Hematopoietic multipotent progenitor cell (in vitro differentiated cells): ENCODE results near the gene HAPLN1. TPM values are rescaled to one million over a fixed set of nuclear protein-coding genes. Genes with fewer than 3 reads are reported as not detected.

Experiments used
- DNase-seq, 3 donors: peaks; one replicate each; pipeline ENCODE4 v3.0.0-alpha.2; 2011 to 2015; ENCODE audit warnings: low read depth in 2 of 3, low spot score in 2 of 3
- small RNA-seq: library from RNA; depleted of rRNA; stranded (forward); fragments of <200 nt; gene quantifications from one replicate; pipeline ENCODE3, GENCODE V24; 2012
- total RNA-seq: library from RNA; depleted of rRNA; stranded (reverse); fragments of >200 nt; gene quantifications from one replicate; pipeline ENCODE4 v1.2.3, GENCODE V29; 2012

Gene HAPLN1
- total RNA-seq, 1 donor, result not detected

DNA sequence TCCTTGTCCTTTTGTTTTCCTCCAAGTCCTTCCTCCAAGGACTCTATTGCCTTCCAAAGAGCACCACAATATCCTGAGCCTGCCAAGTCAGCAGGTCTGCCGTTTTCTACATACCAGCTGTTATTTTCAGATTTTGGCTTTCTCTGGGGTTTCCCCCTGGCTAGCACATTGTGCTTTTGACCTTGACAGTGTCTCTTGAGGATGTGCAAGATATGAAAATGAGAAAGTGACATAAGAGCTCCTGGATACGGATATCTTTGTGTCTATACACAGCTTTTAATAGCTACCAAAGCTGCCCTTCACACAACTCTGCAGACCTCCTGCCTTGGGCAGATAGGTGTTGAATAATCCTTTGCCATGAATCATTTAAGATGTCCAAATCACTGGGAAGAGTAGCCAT, 67.0 kb downstream of the HAPLN1 start:
- DNase-seq, result no peak

DNA sequence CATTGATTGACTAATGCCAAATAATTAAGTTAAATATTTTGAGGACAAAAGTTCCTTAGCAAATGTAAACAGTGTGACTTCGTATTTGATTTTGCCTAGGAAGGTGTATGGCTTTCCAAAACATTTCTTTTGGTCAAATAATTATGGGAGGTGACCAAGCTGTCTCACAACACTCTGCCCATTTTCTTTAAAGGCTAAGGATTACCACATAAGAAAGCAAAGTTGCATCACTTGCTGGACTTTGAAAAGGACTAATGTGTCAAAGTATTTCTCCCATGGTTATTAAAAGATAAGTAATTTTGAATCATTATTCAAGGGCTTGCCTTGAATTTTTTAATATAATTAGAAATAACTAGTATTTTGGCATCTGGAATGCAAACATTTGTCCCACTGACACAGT, 74.7 kb downstream of the HAPLN1 start:
- DNase-seq, result no peak

DNA sequence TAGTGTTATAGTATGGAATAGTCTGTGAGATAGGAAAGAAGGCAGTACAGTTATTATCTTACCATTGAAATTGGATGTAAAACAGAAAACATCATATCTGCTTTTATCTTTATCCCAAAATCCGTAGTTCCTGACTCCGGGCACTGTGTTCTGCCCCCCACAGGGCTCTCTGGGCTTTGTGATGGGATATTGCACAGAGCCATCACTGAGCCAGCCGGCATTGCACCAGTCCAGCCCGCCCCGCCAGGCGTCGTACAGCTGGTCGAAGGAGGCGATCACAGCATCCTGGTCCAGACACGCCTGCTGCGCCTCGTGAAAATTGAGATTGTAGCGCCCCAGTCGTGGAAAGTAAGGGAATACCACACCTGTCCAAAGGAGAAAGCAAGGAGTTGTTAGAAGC, 76.4 kb downstream of the HAPLN1 start:
- no peak for DNase-seq

DNA sequence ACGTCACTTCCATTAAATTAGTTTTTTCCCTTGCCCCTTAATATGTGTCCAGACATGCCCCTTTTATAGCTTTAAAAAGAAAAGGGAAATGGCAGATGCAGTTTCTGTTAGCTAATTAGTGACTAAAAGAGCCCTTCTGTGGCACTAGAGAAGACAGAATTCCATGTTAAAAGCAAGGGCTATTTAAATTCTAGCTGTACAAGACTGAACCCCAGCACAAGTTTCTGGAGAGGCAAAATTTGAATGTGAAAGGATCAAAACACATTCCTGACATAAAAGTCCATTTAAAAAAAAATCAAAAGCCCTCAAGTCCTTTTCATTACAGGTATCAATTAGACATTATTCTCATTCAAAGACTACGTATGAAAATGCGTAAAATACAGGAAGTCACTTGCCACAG, 78.7 kb downstream of the HAPLN1 start:
- DNase-seq, result no peak

DNA sequence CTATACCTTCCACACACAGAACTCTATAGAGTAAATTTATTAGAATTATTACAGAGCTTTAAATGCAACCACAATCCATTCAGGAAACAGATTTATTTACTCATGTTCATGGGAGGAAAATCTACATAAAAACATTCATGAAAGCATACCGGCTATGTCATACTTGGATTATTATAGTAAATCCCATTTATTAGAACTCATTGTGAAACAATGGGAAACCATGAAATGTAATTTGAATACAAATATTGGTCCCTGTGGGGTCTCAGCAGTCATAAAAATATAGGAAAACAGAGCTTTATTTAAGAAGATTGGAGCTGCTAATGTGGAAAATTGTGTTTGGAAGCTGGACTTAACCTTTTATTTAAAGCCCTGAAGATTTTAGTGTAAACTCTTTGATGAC, 80.7 kb downstream of the HAPLN1 start:
- no peak for DNase-seq

DNA sequence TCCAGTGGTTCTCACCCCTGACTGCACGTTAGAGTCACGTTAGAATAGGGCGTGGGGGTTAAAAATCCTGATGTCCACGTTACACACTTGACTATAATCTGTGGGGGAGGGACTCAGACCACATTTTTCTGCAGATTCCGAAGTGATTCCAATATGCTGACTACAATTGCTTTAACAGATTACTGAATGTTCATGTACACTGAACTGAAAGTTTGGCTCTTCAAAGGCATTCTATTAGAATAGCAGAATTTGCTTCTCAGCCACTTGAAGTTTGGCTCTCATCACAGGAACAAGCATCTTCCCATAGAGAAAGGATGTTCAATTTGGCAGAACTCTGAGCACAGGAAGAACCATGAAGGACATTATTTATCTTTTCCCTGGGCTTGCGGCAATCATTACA, 84.5 kb downstream of the HAPLN1 start:
- no peak for DNase-seq

DNA sequence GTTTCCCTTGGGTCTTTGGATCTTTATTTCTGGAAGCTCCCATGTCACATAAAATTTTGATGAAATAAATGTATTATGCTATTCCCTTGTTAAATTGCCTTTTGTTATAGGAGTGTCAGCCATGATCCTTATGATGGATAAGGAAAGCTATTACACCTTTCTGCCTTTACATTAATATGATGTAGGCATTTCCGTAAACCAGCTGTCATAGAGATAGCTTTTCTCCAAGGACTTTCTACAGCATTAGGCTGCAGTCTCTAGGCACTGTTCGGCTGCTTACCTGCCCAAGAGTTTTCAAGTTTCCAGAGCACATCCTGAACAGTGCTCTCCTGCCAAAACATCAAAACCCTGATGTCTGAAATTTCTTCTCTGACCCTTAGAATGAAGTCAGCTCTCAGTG, 87.4 kb downstream of the HAPLN1 start:
- DNase-seq, result no peak

DNA sequence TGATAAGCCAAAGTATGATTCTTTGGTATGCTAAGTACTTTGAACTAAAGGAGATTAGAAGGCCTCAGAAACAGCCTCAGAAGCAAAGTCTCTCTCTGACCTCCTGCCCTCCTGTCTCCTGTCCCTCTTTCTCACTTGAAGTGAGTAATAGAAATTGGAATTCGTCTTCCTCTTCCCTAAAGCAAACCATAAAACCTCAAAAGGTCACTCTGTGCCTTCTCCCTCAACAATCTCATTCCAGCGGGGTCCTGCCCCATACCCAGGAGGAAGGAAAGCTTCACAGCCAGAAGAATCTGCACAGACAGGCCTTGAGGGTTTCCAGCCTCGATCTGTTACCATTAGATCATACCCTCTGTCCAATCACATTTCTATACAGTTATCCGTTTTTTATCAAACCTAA, 87.8 kb downstream of the HAPLN1 start:
- no peak for DNase-seq

DNA sequence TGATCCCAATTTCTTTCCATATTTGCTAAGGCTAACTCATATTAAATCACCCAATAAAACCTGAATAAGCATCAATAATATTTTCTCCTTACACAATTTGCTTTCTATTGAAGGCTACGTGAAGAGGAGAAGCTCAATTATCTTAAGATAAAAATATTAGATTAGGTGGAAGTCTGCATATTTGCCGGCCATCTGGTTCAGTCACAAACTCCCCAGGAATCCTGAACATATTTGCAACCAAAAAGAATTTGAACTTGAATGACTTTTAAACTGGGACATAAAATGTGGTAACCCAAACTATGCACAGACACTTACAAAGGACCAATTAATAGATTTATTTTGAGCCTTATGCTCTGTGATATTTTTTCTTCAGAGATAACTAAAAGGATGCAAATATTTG, 92.3 kb downstream of the HAPLN1 start:
- DNase-seq, result no peak

DNA sequence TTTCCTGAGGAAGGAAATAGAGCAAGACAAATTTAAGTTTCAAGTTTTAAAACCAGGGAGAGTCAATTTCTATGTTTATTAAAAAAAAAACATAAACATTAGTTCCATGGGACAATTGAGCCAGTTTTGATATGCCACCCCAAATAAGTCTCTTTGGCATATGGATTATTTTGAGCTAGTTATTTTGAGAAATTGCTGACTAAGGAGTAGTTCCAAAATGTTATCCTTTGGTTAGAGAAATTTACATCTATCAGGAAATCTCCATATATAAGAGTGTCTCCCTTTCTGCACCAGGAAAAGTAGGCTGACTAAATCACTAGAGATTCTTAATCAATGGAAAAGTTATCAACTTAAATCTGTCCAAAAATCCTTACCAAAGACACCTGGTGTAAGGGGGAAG, 105.8 kb downstream of the HAPLN1 start:
- DNase-seq, result no peak

DNA sequence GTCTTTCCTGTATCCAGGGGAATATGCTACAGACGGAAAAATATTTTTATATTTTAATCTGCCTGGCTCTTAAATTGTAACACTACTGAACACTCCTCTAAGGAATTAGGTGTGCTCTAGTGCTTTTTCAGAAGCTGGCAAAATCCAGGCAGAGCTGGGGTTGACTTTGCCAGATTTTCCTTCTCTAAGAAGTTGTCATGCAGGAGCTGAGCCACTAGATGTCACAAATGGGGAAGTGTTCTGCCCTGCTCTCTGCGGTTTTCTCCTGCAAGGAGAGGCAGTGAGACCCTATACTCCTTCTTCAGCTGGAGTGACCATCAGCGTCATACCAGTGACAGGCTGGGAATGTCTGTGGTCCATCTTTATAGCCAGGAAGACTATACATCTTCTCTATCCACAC, 112.5 kb downstream of the HAPLN1 start:
- DNase-seq, result peak in 2 of 3 donors; percentile 21 to 51

DNA sequence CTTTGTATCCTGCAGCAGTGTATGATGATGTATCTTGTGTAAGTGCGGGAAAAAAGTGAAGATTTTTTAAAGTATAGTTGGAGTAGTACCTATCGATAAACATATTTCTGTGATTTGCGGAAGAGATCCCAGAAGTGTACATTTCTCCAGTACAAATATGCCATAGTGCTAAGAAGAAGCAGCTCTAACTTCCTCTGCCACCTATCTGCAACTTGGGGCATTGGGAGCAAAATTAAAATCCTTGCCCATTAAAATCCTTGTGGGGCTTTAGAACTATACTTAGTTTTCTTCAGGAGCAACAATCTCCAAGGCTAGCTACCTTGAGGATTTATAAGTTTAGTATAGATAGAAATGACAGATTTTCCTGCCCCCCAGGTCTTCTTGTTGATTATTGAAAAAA, 125.4 kb downstream of the HAPLN1 start:
- no peak for DNase-seq

DNA sequence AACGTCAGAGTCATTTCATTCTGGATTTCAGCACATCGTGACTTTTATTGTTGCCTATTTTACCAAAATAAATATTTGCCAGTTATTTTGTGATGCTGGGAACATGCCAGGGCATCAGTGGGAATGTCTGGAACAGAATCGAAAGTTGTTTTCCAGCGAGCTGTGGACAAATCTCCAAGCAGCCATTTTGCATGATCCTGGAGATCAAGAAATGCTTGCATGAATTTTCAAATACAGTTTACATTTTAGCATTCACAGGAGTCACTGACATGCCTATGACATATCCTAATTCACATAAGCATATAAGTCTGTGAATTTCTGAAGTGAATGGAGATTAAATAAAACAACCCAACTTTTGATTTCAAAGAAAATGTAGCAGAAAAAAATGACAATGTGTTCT, 129.7 kb downstream of the HAPLN1 start:
- DNase-seq, result no peak

DNA sequence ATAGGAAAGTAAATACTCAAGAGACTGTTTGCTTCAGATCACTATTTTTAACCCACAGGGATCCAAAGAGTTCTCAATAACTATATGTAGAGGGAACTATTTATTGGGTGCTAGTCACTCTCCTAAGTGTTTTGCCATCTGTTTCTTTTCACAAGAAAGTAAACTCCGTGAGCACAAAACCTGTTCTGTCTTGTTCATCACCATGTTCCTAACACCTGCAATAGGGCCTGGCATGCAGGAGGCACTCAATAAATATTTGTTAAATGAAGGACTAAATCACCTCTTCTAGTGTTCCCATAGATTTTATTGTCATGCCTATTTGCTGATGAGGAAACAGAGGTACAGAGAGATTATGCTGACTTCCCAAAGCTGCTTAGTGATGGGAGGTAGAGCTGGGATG, 130.9 kb downstream of the HAPLN1 start:
- no peak for DNase-seq

Small RNAs within 50 kb of the gene (small RNA-seq; reads per million reads assigned to genes)
- gene RN7SKP295 (not detected), gene RNU6-620P (not detected)

Other genes with a start within 250 kb of the HAPLN1 start
- 5.4 TPM for gene VCAN, start 249.1 kb downstream of the HAPLN1 start, total RNA-seq